Activated naive CD4-positive, alpha-beta T cell treated with anti-CD3 and anti-CD28 coated beads for 36 hours (primary cell): ENCODE data around the gene GOLIM4. TPM values are rescaled to one million over a fixed set of nuclear protein-coding genes. Genes with fewer than 3 reads are reported as not detected.
"Not testable (repeated sequence)": the region's sequence is repeated elsewhere in the genome, so short reads cannot be mapped to it uniquely, and the experiment has no call there.

ENCODE experiments used
- CTCF ChIA-PET: fragments of 350-600 bp; sonication (Branson Sonifier 250); formaldehyde crosslinking; loops from one replicate; lab custom pipeline; 2021; ENCODE audit warnings: antibody characterized with exemption; lab: Charles Lee
- DNase-seq: peaks from one replicate; pipeline ENCODE4 v3.0.0-alpha.2; 2020
- H3K27ac Mint-ChIP-seq: one replicate; pipeline ENCODE4 v1.8.0; 2021; ENCODE audit warnings: mild to moderate bottlenecking, mixed read lengths
- H3K27me3 Mint-ChIP-seq: one replicate; pipeline ENCODE4 v1.8.0; 2021; ENCODE audit warnings: low read depth, mixed read lengths
- H3K36me3 Mint-ChIP-seq: one replicate; pipeline ENCODE4 v1.8.0; 2021; ENCODE audit warnings: low read depth, mixed read lengths
- H3K4me1 Mint-ChIP-seq: one replicate; pipeline ENCODE4 v1.8.0; 2021; ENCODE audit warnings: low read depth, mixed read lengths
- H3K4me3 Mint-ChIP-seq: one replicate; pipeline ENCODE4 v1.8.0; 2021; ENCODE audit warnings: mild to moderate bottlenecking, moderate library complexity, mixed read lengths
- H3K9me3 Mint-ChIP-seq: one replicate; pipeline ENCODE4 v1.8.0; 2021; ENCODE audit warnings: mixed read lengths
- intact Hi-C: fragments of 100-400 bp; cut with micrococcal nuclease; formaldehyde crosslinking; loops from one replicate; pipeline ENCODE4 v1.15.1; 2023
- total RNA-seq, 2 experiments: library from RNA; stranded (reverse); gene quantifications; one replicate each; pipeline ENCODE4 v1.2.3, GENCODE V29; 2021

Gene GOLIM4
- total RNA-seq, 2 experiments from 2014 or later, result 0.67 to 0.98 TPM

DNA sequence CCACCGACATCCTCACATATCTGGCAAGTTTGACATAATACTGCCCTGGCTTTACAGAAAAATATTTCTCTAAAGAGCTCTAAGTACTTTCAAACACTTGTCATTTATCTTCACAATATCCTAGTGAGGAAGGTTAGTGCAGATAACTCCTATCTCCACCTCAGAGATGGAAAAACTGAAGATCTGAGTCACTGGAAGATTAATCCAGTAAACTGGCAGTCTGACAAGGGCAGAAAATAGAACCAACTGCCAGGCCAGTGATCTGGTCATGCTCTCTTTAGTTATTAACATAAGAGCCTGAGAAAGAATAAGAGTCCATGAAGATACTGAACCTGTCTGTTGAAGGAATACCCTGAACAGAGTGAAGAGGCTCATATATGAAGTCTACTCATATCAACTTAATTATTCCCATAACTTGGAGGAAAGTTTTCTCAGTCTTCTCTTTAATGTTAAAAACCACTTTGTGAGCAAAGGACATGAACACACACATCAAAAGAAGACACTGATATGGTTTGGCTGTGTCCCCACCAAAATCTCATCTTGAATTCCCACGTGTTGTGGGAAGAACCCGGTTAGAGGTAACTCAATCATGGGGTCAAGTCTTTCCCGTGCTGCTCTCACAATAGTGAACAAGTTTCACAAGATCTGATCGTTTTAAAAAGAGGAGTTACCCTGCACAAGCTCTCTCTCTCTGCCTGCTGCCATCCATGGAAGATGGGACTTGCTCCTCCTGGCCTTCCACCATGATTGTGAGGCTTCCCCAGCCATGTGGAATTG, 61.4 kb downstream of the GOLIM4 start:
- CTCF ChIA-PET, result interaction anchor here (0.6 kb wide), 1 partner anchor 85 kb away, joined by 3 read pairs; no protein-coding TSS in a partner anchor
- Mint-ChIP-seq H3K4me3 (no peak overlapping the region), H3K9me3 (no peaks in the 10 kb centered on the region)

DNA sequence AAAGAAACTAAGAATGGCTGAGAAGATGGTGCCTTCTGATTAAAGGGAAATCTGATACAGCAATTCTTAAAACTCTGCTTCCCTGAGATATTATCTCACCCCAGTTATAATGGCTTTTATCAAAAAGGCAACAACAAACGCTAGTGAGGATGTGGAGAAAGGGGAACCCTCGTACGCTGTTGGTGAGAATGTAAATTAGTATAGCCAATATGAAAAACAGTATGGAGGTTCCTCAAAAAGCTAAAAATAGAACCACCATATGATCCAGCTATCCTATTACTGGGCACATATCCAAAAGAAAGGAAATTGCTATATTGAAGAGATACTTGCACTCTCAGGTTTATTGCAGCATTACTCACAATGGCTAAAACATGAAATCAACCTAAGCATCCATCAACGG, 65.1 kb downstream of the GOLIM4 start:
- H3K27ac Mint-ChIP-seq, result no peak overlapping the region
- DNase-seq, result no peak
- no peak overlapping the region for H3K4me3 Mint-ChIP-seq
- peaks cover 3% of the 10 kb centered on the region for H3K27me3 Mint-ChIP-seq
- intact Hi-C loops, result no loop called here
- CTCF ChIA-PET, result interaction anchor here (1.0 kb wide), 1 partner anchor 10 kb away, joined by 4 read pairs; no protein-coding TSS in a partner anchor
- no peaks in the 10 kb centered on the region for H3K9me3 Mint-ChIP-seq
- no peaks in the 10 kb centered on the region for H3K4me1 Mint-ChIP-seq
- no peaks in the 10 kb centered on the region for H3K36me3 Mint-ChIP-seq

More for the DNA sequence above, 61.4 kb downstream of the GOLIM4 start:
- Mint-ChIP-seq H3K27me3 (peaks cover 3% of the 10 kb centered on the region), H3K4me1 (no peaks in the 10 kb centered on the region), H3K27ac (no peak overlapping the region), H3K36me3 (no peaks in the 10 kb centered on the region)
- intact Hi-C loops, result no loop called here
- no peak for DNase-seq

DNA sequence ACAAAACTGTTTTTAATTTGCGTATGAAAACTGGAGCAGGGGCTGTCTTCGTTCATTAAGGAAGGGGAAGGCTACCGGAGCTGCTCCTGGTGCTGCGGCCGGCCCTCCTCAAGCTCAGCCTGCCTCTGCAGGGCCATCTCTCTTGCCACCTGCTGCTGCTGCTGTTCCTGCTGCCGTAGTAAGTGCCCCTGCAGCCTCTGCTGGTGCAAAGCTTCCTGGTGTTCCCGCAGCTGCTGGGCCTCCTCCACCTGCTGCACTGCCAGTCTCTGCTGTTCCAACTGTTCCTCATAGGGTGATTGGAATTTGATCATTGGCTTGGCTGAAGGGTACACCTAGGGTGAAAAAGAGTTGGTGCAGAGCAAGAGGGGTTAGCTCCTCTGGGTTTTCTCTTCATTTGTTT, 66.0 kb downstream of the GOLIM4 start:
- Mint-ChIP-seq H3K9me3 (no peaks in the 10 kb centered on the region), H3K27me3 (peaks cover 3% of the 10 kb centered on the region), H3K4me3 (no peak overlapping the region), H3K4me1 (peaks cover 5% of the 10 kb centered on the region), H3K36me3 (no peaks in the 10 kb centered on the region), H3K27ac (no peak overlapping the region)
- CTCF ChIA-PET, result interaction anchor here (0.9 kb wide), 1 partner anchor 11 kb away, joined by 3 read pairs; no protein-coding TSS in a partner anchor
- intact Hi-C loops, result no loop called here
- DNase-seq, result no peak

DNA sequence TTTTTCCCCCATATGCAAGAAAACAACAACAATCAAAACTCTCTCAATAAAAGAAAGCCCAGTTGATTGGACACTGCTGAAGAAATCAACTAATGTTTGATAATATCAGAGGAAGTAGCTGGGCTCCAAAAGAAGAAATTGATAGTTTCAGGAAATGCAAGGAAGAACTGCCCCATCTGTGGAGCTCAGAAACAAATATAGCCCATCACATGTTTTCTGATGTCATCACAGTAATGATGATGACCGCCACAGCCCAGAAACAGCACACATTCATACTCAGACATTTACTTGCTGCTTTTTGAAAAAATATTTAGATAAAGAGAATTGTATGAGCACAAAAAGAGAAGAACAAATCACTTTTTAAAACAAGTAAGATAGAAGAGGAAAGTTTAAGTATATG, 67.6 kb downstream of the GOLIM4 start:
- Mint-ChIP-seq H3K4me1 (peaks cover 9% of the 10 kb centered on the region), H3K4me3 (no peak overlapping the region), H3K36me3 (no peaks in the 10 kb centered on the region), H3K27ac (no peak overlapping the region), H3K9me3 (no peaks in the 10 kb centered on the region), H3K27me3 (peaks cover 9% of the 10 kb centered on the region)
- DNase-seq, result no peak
- intact Hi-C loops, result no loop called here
- CTCF ChIA-PET, result no interaction called here

DNA sequence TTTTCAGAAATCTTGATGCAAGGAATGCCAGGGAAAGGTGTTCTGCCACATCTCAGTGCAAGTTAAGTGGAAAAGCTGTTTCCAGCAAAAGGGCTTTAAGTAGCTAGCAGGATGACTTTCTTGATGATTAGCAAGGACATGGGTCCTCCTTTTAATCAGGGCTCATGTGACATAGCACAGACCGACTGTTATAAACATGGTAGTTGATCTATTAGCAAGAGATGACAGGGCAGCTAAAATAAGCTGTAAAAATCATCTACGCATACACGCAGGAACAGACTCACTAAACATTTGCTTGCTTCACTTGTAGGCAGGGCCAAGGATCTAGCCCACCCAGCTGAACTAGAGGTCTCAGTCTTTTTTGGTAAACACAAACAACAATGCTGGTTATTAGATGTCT, 69.0 kb downstream of the GOLIM4 start:
- Mint-ChIP-seq H3K9me3 (no peaks in the 10 kb centered on the region), H3K27me3 (peaks cover 9% of the 10 kb centered on the region), H3K4me3 (no peak overlapping the region), H3K36me3 (no peaks in the 10 kb centered on the region), H3K4me1 (peaks cover 9% of the 10 kb centered on the region), H3K27ac (no peak overlapping the region)
- intact Hi-C loops, result no loop called here
- no peak for DNase-seq
- CTCF ChIA-PET, result no interaction called here

DNA sequence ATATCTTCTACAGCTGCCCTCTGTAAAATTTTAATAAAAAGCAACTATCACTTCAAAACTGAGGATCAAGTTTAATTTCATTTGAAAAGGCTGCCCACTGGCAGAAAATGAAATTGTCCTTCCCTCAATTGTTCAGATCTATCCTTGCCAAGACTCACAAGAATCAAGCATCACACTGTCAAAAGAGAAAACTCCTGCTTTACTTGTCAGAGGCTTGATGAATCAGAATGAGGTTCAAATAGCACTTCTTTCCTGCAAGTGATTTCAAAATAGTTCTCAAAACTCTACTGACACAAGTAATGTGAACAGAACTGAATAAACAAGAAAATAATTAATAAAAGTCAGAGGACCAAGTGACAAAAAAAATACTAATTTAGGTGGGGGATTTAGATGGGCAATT, 70.6 kb downstream of the GOLIM4 start:
- H3K4me3 Mint-ChIP-seq, result no peak overlapping the region
- no peak for DNase-seq
- no peak overlapping the region for H3K27ac Mint-ChIP-seq
- peaks cover 6% of the 10 kb centered on the region for H3K27me3 Mint-ChIP-seq
- H3K4me1 Mint-ChIP-seq, result peaks cover 9% of the 10 kb centered on the region
- CTCF ChIA-PET, result no interaction called here
- no peaks in the 10 kb centered on the region for H3K9me3 Mint-ChIP-seq
- H3K36me3 Mint-ChIP-seq, result no peaks in the 10 kb centered on the region
- intact Hi-C loops, result no loop called here

DNA sequence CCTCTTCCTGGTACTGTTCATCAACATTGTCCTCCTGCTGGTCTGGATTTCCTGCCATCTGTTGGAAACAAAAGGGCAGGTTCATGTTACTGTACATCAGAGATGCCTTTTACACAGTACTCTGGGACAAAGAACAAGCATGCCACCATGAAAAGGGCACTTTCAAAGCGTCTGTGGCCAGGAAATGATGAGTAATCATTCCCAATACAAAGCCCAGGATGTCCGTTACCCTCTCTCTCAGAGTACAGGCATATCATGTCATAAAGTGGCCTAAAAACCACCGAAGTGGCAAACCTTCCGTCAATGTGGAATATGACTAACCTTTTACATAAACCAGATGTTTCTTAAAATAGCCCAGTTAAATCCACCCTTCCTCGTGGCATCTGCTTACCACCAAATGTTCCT, 71.2 kb downstream of the GOLIM4 start:
- Mint-ChIP-seq H3K36me3 (no peaks in the 10 kb centered on the region), H3K4me1 (peaks cover 9% of the 10 kb centered on the region), H3K4me3 (no peak overlapping the region), H3K27me3 (peaks cover 8% of the 10 kb centered on the region), H3K27ac (peak overlapping the region; percentile 69), H3K9me3 (no peaks in the 10 kb centered on the region)
- DNase-seq, result peak; percentile 28
- CTCF ChIA-PET, result no interaction called here
- intact Hi-C loops, result no loop called here

DNA sequence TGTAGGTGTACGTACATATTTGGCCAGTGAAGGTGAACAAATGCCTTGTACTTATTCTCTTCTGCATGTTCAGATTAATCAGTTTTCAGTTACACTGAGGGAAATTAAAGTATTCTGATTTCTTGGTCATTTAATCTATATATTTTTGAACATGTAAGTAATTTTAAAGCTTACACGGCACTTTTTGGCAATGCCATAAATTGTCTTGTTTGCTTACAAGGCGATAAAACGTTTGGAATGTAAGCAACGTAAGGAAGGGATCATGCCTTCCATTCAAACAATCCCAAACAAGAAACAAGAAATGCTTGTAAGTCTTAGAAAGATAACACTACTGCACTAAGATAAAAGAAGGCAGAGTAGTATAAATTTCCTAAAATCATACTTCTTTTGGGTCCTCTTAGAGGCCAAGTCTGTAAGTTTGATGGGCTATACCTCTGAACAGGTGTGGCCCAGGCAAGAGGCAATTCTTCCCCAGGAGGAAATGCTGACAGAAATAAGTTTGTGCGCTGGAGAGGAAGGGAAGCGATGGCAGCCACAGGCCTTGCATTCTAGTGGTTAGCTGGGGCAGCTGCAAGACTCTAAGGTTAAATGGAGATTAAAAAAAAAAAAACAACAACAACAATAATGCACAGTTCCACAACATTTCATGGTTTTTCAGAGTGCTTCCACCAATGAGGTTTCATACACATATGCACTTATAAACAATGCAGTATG, 73.8 kb downstream of the GOLIM4 start:
- H3K27ac Mint-ChIP-seq, result no peak overlapping the region
- peaks cover 8% of the 10 kb centered on the region for H3K27me3 Mint-ChIP-seq
- H3K9me3 Mint-ChIP-seq, result no peaks in the 10 kb centered on the region
- DNase-seq, result no peak
- CTCF ChIA-PET, result no interaction called here
- peaks cover 9% of the 10 kb centered on the region for H3K4me1 Mint-ChIP-seq
- H3K36me3 Mint-ChIP-seq, result no peaks in the 10 kb centered on the region
- H3K4me3 Mint-ChIP-seq, result no peak overlapping the region
- intact Hi-C loops, result no loop called here

DNA sequence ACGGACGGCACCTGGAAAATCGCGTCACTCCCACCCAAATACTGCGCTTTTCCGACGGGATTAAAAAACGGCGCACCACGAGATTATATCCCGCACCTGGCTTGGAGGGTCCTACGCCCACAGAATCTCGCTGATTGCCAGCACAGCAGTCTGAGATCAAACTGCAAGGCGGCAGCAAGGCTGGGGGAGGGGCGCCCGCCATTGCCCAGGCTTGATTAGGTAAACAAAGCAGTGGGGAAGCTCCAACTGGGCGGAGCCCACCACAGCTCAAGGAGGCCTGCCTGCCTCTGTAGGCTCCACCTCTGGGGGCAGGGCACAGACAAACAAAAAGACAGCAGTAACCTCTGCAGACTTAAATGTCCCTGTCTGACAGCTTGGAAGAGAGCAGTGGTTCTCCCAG, 84.4 kb downstream of the GOLIM4 start:
- H3K27ac Mint-ChIP-seq, H3K4me1 Mint-ChIP-seq, H3K4me3 Mint-ChIP-seq, DNase-seq, H3K27me3 Mint-ChIP-seq, H3K36me3 Mint-ChIP-seq, CTCF ChIA-PET, intact Hi-C loops, H3K9me3 Mint-ChIP-seq: not testable (repeated sequence)

DNA sequence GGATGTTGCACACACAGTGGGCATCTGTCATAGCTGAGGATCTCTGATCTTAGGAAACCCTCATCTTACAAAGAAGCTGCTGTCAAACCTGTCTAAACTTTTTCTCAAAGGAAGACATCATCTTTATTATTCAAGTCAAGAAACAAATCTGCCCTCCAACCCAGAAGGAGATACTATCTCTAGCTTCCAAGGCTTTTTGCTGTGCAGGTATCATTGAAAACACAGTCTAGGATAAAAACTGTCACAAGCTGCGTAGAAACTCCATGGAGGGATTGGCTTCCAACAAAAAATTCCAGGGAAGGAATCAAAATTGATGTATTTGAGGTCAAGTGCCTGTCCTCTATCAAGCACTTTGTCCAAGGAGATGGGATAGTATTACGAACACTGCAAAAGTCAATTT, 89.1 kb downstream of the GOLIM4 start:
- Mint-ChIP-seq H3K4me3 (no peak overlapping the region), H3K27ac (no peak overlapping the region), H3K4me1 (no peaks in the 10 kb centered on the region), H3K36me3 (no peaks in the 10 kb centered on the region), H3K9me3 (no peaks in the 10 kb centered on the region), H3K27me3 (no peaks in the 10 kb centered on the region)
- CTCF ChIA-PET, result no interaction called here
- DNase-seq, result no peak
- intact Hi-C loops, result no loop called here

DNA sequence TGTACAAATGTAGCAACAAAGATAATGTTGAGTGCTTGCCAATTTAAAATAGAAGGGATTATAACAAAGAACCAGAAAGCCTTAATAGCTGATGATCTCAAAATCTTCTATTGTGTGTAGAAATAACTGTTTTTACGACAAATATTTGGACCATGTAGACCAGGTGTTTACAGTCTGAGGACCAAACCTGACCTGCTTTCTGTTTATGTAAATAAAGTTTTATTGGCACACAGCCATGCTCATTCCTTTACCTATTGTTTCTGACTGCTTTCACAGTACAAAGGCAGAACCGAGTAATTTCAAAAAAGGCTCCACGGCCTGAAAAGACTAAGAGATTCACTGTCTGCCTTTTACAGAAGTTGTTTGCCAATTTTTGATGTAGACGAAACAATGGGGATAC, 91.8 kb downstream of the GOLIM4 start:
- no peaks in the 10 kb centered on the region for H3K4me1 Mint-ChIP-seq
- intact Hi-C loops, result no loop called here
- no peaks in the 10 kb centered on the region for H3K27me3 Mint-ChIP-seq
- H3K36me3 Mint-ChIP-seq, result no peaks in the 10 kb centered on the region
- CTCF ChIA-PET, result no interaction called here
- no peak for DNase-seq
- H3K4me3 Mint-ChIP-seq, result no peak overlapping the region
- no peaks in the 10 kb centered on the region for H3K9me3 Mint-ChIP-seq
- no peak overlapping the region for H3K27ac Mint-ChIP-seq

DNA sequence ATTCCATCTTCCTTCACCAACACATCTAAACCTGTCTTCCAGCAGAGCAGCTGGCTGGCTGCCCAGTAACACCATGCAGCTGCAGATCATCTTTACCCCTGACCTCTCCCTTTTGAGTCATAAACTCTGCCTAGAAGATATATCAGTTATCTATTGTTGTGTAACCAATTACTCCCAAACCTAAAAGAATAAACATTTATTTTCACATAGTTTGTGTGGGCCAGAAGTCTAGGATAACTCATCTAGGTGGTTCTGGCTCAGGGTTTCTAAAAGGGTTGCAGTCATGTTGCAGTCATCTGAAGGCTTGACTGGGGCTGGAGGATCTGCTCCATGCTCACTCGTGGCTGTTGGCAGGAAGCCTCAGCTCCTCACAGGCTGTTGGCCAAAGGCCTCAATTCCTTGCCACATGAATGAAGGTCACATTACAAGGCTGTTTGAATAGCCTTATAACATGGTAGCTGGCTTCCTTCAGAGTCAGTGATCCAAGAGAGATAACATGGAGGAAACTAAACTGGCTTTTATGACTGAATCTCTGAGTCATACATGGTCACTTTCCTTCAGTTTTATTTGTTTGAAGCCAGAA, 92.8 kb downstream of the GOLIM4 start:
- intact Hi-C loops, result no loop called here
- DNase-seq, result no peak
- Mint-ChIP-seq H3K36me3 (no peaks in the 10 kb centered on the region), H3K4me1 (no peaks in the 10 kb centered on the region), H3K27ac (no peak overlapping the region), H3K4me3 (no peak overlapping the region), H3K9me3 (no peaks in the 10 kb centered on the region), H3K27me3 (no peaks in the 10 kb centered on the region)
- CTCF ChIA-PET, result interaction anchor here (0.6 kb wide), 1 partner anchor 91 kb away, joined by 3 read pairs; no protein-coding TSS in a partner anchor
